Keratinocyte (primary cell): ENCODE data around the gene CALCB. TPM values are rescaled to one million over a fixed set of nuclear protein-coding genes. Genes with fewer than 3 reads are reported as not detected.

Source experiments
- DNase-seq: peaks from one replicate; pipeline ENCODE4 v3.0.0-alpha.2; 2011; ENCODE audit warnings: low read depth, missing footprints, low spot score
- FAIRE-seq: peaks from 2 replicates; lab custom pipeline; 2011; peaks lifted over from hg19 to GRCh38; lab: Jason Lieb, UNC
- H2AFZ ChIP-seq: 2 replicates; pipeline ENCODE4 v1.6.0; 2012; ENCODE audit warnings: low read length, control low read depth, inconsistent platforms; ENCODE audit not compliant: control insufficient read depth
- H3K27ac ChIP-seq: 2 replicates; pipeline ENCODE4 v1.5.1; 2011; ENCODE audit warnings: low read length; ENCODE audit not compliant: control insufficient read depth, insufficient read depth
- H3K27me3 ChIP-seq: 3 replicates; pipeline ENCODE4 v1.6.0; 2011; ENCODE audit warnings: low read length; ENCODE audit not compliant: control insufficient read depth, insufficient read depth; ENCODE audit errors: extremely low read depth
- H3K36me3 ChIP-seq, 2 experiments: 2 replicates in 1 of 2; 3 replicates in 1 of 2; pipeline ENCODE4 v1.5.1; 2011; ENCODE audit warnings: low read length in 2 of 2, mild to moderate bottlenecking in 1 of 2; ENCODE audit not compliant: control insufficient read depth in 2 of 2, insufficient read depth in 2 of 2; ENCODE audit errors: extremely low read depth in 1 of 2
- H3K4me1 ChIP-seq: 3 replicates; pipeline ENCODE4 v1.5.1; 2011; ENCODE audit warnings: low read length; ENCODE audit not compliant: control insufficient read depth, insufficient read depth; ENCODE audit errors: extremely low read depth
- H3K4me2 ChIP-seq: 3 replicates; pipeline ENCODE4 v1.6.0; 2011; ENCODE audit warnings: low read depth, low read length; ENCODE audit not compliant: control insufficient read depth, insufficient read depth; ENCODE audit errors: extremely low read depth
- H3K4me3 ChIP-seq, 3 experiments: fragments of 200-600 bp in 1 of 3; sonication (generic) in 1 of 3; 2 replicates in 2 of 3; 3 replicates in 1 of 3; pipeline ENCODE4 v1.5.1; 2011 to 2016; ENCODE audit warnings: low read length in 3 of 3, mild to moderate bottlenecking in 3 of 3, control low read depth in 2 of 3, inconsistent platforms in 1 of 3, low read depth in 1 of 3, mixed read lengths in 1 of 3, mixed run types in 1 of 3, moderate library complexity in 1 of 3; ENCODE audit not compliant: control insufficient read depth in 2 of 3, insufficient read depth in 2 of 3; ENCODE audit errors: extremely low read depth in 1 of 3
- H3K79me2 ChIP-seq: 2 replicates; pipeline ENCODE4 v1.6.0; 2012; ENCODE audit warnings: low read length; ENCODE audit not compliant: control insufficient read depth, insufficient read depth
- H3K9ac ChIP-seq: 3 replicates; pipeline ENCODE4 v1.6.0; 2011; ENCODE audit warnings: low read length; ENCODE audit not compliant: control insufficient read depth, insufficient read depth; ENCODE audit errors: extremely low read depth
- H3K9me1 ChIP-seq: 3 replicates; pipeline ENCODE4 v1.6.0; 2011; ENCODE audit warnings: low read length; ENCODE audit not compliant: control insufficient read depth, insufficient read depth; ENCODE audit errors: extremely low read depth
- H3K9me3 ChIP-seq: 2 replicates; pipeline ENCODE4 v1.5.1; 2012; ENCODE audit warnings: low read depth, low read length; ENCODE audit not compliant: control insufficient read depth
- H4K20me1 ChIP-seq: 3 replicates; pipeline ENCODE4 v1.6.0; 2011; ENCODE audit warnings: low read length; ENCODE audit not compliant: control insufficient read depth, insufficient read depth; ENCODE audit errors: extremely low read depth
- EZH2 ChIP-seq: IDR thresholded peaks from one replicate; pipeline ENCODE4 v1.6.1; 2012; ENCODE audit warnings: inconsistent platforms, mild to moderate bottlenecking, low read length, moderate library complexity
- dilution Hi-C: fragments of 300-500 bp; cut with MboI; formaldehyde crosslinking; loops from one replicate; pipeline ENCODE4 v1.7.0; 2020; ENCODE audit warnings: low sequenced_read_pairs; ENCODE audit not compliant: extremely low pct_ligation_motif_present
- polyA plus RNA-seq, 5 experiments: library from polyadenylated mRNA; depleted of rRNA in 3 of 5; stranded (reverse) in 3 of 5; stranded (forward) in 1 of 5; unstranded in 1 of 5; fragments of >200 nt; gene quantifications; 1 replicate in 1 of 5; 2 replicates in 3 of 5; 3 replicates in 1 of 5; pipeline versions ENCODE4 v1.2.1 to v1.2.3, GENCODE V29; 2011 to 2012; ENCODE audit warnings: missing spikeins in 2 of 5, low read depth in 1 of 5, low replicate concordance in 1 of 5
- TF ChIP-seq, protein P1 (sequence below), 3 experiments: IDR thresholded peaks in 1 of 3; conservative IDR thresholded peaks in 1 of 3; optimal IDR thresholded peaks in 1 of 3; 2 replicates in 2 of 3; 3 replicates in 1 of 3; pipeline versions ENCODE3 to v1.5.1; 2011; ENCODE audit warnings: low read length in 3 of 3, mild to moderate bottlenecking in 3 of 3, moderate library complexity in 2 of 3, control low read depth in 1 of 3, inconsistent platforms in 1 of 3; ENCODE audit not compliant: insufficient read depth in 2 of 3; ENCODE audit errors: extremely low read depth in 1 of 3

CALCB gene
- polyA plus RNA-seq, 1 donor (not counting 4 experiments of a cell fraction or from before 2014, with no cell fraction given), result not detected

DNA sequence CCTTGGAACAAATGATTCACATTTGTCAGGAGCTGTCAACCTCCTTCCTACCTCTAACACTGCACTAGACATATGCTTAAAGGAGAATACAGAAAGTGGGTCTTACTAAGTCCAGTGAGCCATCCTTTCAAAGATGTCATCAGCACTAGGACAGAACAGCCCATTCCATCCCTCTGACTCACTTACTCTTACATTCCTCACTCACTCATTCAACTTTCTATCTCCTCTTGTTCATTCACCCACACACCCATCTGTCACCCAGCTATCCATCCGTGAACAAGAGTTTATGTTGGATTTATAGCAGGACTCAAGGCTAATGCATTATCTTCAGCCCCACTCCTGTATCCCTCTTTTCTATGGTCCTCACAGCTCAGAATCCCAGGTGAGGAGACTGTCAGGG lies 50.5 kb downstream of the CALCB start:
- TF ChIP-seq, protein P1, sequence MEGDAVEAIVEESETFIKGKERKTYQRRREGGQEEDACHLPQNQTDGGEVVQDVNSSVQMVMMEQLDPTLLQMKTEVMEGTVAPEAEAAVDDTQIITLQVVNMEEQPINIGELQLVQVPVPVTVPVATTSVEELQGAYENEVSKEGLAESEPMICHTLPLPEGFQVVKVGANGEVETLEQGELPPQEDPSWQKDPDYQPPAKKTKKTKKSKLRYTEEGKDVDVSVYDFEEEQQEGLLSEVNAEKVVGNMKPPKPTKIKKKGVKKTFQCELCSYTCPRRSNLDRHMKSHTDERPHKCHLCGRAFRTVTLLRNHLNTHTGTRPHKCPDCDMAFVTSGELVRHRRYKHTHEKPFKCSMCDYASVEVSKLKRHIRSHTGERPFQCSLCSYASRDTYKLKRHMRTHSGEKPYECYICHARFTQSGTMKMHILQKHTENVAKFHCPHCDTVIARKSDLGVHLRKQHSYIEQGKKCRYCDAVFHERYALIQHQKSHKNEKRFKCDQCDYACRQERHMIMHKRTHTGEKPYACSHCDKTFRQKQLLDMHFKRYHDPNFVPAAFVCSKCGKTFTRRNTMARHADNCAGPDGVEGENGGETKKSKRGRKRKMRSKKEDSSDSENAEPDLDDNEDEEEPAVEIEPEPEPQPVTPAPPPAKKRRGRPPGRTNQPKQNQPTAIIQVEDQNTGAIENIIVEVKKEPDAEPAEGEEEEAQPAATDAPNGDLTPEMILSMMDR (optimal IDR thresholded peaks at IDR 0.05 in 1 of 3, IDR thresholded peaks at IDR 0.05 in 1 of 3, conservative IDR thresholded peaks at IDR 0.05 in 1 of 3; ENCODE audit: extremely low read depth in 1 of 3, insufficient read depth in 2 of 3, low read length in 3 of 3), result no peak
- no peak for TF ChIP-seq EZH2
- no peak overlapping the region for H3K9ac ChIP-seq
- dilution Hi-C loops, result no loop called here
- H3K79me2 ChIP-seq, result no peaks in the 10 kb centered on the region
- no peaks in the 10 kb centered on the region for H3K9me3 ChIP-seq
- no peak overlapping the region for H2AFZ ChIP-seq
- FAIRE-seq (peak; percentile 81), DNase-seq (peak; percentile 76)
- H3K4me3 ChIP-seq, result no peak overlapping the region
- H3K4me2 ChIP-seq, result peak overlapping the region; percentile 53
- H3K36me3 ChIP-seq, result no peaks in the 10 kb centered on the region
- no peaks in the 10 kb centered on the region for H4K20me1 ChIP-seq
- H3K27me3 ChIP-seq, result no peaks in the 10 kb centered on the region
- no peaks in the 10 kb centered on the region for H3K9me1 ChIP-seq
- no peak overlapping the region for H3K27ac ChIP-seq
- peaks cover 24% of the 10 kb centered on the region for H3K4me1 ChIP-seq

DNA sequence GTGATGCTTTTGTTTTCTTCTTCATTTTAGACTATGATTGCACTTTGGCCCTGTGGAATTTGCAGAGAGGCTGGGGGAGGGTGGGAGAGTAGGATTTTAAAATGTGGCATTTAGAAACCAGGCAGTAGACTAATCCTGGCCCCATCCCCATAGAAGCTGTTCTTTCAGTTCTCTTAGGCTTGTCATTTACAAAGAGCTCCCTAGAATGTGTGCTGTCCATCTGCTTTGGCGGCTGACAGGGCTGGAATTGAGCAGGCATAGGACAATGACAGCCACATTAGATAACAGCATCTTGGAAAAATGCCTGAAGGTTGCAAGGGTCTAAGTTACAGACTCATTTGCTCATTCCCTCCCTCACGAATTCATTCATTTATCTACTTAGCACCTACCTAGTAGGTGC lies 51.1 kb downstream of the CALCB start:
- H3K9ac ChIP-seq, result no peak overlapping the region
- no peak overlapping the region for H3K27ac ChIP-seq
- no peaks in the 10 kb centered on the region for H3K9me1 ChIP-seq
- H3K79me2 ChIP-seq, result no peaks in the 10 kb centered on the region
- no peaks in the 10 kb centered on the region for H3K9me3 ChIP-seq
- H3K4me1 ChIP-seq, result peaks cover 23% of the 10 kb centered on the region
- TF ChIP-seq, protein P1 (optimal IDR thresholded peaks at IDR 0.05 in 1 of 3, IDR thresholded peaks at IDR 0.05 in 1 of 3, conservative IDR thresholded peaks at IDR 0.05 in 1 of 3; ENCODE audit: extremely low read depth in 1 of 3, insufficient read depth in 2 of 3, low read length in 3 of 3), result no peak
- no peak for TF ChIP-seq EZH2
- peak overlapping the region; percentile 53 for H3K4me2 ChIP-seq
- no peaks in the 10 kb centered on the region for H4K20me1 ChIP-seq
- FAIRE-seq (no peak), DNase-seq (no peak)
- no peaks in the 10 kb centered on the region for H3K27me3 ChIP-seq
- H3K36me3 ChIP-seq, result no peaks in the 10 kb centered on the region
- H3K4me3 ChIP-seq, result no peak overlapping the region
- no peak overlapping the region for H2AFZ ChIP-seq
- dilution Hi-C loops, result no loop called here
